ENCODE measurements around the gene TAS1R1. TPM values are rescaled to one million over a fixed set of nuclear protein-coding genes. Genes with fewer than 3 reads are reported as not detected.

Gene TAS1R1
- total and polyA plus RNA-seq, 9 of the 15 experiments (the other 6 are each of a cell fraction or from before 2014, with no cell fraction given): 0.06 TPM; not detected in 8

- peak; percentile 50 for TF ChIP-seq ZNF592 (IDR thresholded peaks at IDR 0.05)
- TF ChIP-seq ZNF316 (IDR thresholded peaks at IDR 0.05): no peak
- TF ChIP-seq NKRF (IDR thresholded peaks at IDR 0.05; ENCODE audit: borderline replicate concordance): peak; percentile 84
- peak; percentile 69; the same call in 1 of the 2 replicates for TF ChIP-seq ZFX (CRISPR knock-in tag; IDR thresholded peaks at IDR 0.05)
- TF ChIP-seq ATF1 (CRISPR knock-in tag; IDR thresholded peaks at IDR 0.05): no peak
- no peak for TF ChIP-seq ATF1 (tag; IDR thresholded peaks at IDR 0.05)
- TF ChIP-seq ZNF512 (tag; IDR thresholded peaks at IDR 0.05): no peak
- 0 out of 2 replicates have a peak, but pooled peaks have one; percentile 42 for TF ChIP-seq NR2C2 (CRISPR knock-in tag; IDR thresholded peaks at IDR 0.05)
- TF ChIP-seq NR2C2 (tag; IDR thresholded peaks at IDR 0.05): no peak
- no peak for TF ChIP-seq TCFL5 (CRISPR knock-in tag; conservative IDR thresholded peaks at IDR 0.05)
- no peak for TF ChIP-seq ZNF431 (CRISPR knock-in tag; IDR thresholded peaks at IDR 0.05)
- TF ChIP-seq DIDO1 (tag; IDR thresholded peaks at IDR 0.05; ENCODE audit: low read depth): no peak
- TF ChIP-seq IRF1 (CRISPR knock-in tag; IDR thresholded peaks at IDR 0.05; ENCODE audit: borderline replicate concordance): no peak
- peak; percentile 80; the same call in 1 of the 2 replicates for TF ChIP-seq ZNF124 (CRISPR knock-in tag; IDR thresholded peaks at IDR 0.05)
- 0 out of 2 replicates have a peak, but pooled peaks have one; percentile 19 for TF ChIP-seq ZBTB43 (CRISPR knock-in tag; IDR thresholded peaks at IDR 0.05)
- no peak for TF ChIP-seq ID3 (CRISPR knock-in tag; IDR thresholded peaks at IDR 0.05)
- TF ChIP-seq ID3 (tag; IDR thresholded peaks at IDR 0.05): peak; percentile 64
- no peak for TF ChIP-seq SREBF2 (CRISPR knock-in tag; IDR thresholded peaks at IDR 0.05)
Observed at GRCh38 chr1:6601923-6602668, 47.0 kb downstream of the TAS1R1 start (continued).
